ENCODE results near the gene SV2C.
A peak's percentile ranks its signal among the peaks of the same experiment; 100 is the strongest.
"Not testable (repeated sequence)": the region's sequence is repeated elsewhere in the genome, so short reads cannot be mapped to it uniquely, and the experiment has no call there.

Gene SV2C, protein sequence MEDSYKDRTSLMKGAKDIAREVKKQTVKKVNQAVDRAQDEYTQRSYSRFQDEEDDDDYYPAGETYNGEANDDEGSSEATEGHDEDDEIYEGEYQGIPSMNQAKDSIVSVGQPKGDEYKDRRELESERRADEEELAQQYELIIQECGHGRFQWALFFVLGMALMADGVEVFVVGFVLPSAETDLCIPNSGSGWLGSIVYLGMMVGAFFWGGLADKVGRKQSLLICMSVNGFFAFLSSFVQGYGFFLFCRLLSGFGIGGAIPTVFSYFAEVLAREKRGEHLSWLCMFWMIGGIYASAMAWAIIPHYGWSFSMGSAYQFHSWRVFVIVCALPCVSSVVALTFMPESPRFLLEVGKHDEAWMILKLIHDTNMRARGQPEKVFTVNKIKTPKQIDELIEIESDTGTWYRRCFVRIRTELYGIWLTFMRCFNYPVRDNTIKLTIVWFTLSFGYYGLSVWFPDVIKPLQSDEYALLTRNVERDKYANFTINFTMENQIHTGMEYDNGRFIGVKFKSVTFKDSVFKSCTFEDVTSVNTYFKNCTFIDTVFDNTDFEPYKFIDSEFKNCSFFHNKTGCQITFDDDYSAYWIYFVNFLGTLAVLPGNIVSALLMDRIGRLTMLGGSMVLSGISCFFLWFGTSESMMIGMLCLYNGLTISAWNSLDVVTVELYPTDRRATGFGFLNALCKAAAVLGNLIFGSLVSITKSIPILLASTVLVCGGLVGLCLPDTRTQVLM

DNA sequence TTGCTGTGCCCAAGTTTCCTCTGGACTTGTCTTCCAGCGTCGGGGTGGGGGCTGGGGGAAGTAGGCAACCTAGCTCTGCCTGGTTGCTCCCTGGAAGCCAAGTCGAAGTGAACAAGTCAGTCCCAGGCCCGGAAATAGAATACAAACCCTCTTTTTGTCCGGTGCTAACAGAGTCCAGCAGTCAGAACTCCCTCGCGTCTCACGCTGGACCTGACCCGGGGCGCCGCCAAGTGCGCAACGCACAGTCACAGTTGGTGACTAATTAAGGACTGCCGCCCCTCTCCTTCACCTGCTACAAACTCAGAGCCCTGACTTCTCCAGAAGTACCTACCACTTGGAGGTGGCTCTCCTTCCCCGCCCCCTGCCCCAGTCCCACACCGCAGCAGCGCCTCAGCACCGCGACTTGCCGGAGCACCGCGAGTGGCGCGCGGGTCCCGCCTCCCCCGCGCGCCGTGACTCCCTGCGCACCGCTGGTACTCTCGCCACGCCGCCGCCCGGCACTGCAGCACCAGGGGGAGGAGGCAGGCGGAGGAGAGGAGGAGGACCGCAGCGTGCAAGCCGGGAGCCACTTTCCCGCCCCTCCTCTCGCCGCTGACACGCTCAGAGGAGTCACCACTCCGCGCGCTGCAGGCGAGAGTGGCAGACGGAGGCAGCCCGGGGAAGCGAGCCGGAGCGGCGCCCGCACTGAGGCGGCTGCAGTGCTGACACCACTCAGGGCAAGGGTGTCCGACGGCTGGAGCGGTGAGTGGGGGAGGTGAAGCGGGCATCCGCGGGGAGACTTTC is at the start of gene SV2C:
SV2C (plus strand) TSS at position 612 of the 783 bp plus-strand sequence. CDS start 48,368 bp downstream, outside the sequence.
- peak; percentile 33 for DNase-seq

DNA sequence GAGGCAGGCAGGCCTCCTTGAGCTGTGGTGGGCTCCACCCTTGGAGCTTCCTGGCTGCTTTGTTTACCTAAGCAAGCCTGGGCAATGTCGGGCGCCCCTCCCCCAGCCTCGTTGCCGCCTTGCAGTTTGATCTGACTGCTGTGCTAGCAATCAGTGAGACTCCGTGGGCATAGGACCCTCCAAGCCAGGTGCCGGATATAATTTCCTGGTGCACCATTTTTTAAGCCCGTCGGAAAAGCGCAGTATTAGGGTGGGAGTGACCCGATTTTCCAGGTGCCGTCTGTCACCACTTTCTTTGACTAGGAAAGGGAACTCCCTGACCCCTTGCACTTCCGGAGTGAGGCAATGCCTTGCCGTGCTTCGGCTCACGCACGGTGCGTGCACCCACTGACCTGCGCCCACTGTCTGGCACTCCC is 45.4 kb upstream of the SV2C start:
- peak; percentile 63 for DNase-seq

DNA sequence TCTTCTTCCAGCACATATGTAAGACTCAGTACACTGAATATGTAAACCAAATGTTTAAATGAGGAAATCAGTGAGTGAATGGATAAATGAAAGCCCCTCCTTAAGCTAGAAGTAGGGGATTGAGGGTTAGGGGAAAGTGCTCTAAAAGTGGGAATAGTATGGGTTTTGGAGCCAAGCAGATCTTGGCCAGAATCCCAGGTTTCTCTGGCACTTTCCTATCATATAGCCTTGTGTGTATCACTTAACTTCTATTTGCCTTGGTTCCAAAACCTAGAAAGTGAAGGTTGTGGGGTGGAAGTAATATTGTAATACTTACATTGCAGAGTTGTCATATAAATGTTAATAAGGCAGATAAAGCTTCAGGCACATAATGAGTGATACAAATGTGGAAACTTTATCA is 45.0 kb upstream of the SV2C start:
- DNase-seq, result no peak

DNA sequence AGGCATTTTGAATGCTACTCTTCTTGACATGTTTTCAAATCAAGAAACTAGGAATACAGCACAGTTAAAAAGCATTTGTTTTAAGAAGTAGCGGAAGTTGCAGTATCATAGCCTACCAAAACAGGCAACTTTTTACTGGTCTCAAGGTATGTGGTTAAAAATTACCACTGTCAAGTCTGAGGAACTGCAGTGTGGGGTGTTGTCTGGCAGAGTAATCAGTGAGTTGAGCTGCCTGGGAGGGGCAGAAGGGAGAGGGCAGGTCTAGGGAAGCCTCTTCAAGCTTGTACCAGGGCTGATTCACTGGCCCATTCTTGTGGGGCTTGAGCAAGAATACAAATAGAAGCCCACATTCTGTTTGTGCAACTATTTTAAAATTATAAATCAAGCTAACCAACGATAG is 42.4 kb upstream of the SV2C start:
- DNase-seq, result no peak

DNA sequence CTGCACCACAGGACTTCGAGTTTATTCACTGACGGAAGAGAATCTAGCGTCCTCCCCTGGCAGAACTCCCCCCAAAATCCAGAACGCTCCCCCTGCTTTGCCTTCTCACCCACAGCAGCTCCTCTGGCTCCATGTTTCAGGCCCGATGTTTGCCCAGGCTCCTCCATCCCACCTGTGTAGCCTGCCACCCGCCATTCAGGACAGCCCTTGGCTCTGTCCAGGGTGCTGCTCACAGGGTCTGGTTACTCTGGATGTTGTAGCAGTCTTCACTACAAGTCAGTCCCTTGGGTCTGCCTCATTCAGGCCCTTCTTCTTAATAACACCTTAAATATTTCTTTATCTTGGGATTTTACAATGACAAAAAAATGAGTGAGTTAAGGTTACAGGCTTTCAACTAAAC is 41.3 kb upstream of the SV2C start:
- no peak for DNase-seq

DNA sequence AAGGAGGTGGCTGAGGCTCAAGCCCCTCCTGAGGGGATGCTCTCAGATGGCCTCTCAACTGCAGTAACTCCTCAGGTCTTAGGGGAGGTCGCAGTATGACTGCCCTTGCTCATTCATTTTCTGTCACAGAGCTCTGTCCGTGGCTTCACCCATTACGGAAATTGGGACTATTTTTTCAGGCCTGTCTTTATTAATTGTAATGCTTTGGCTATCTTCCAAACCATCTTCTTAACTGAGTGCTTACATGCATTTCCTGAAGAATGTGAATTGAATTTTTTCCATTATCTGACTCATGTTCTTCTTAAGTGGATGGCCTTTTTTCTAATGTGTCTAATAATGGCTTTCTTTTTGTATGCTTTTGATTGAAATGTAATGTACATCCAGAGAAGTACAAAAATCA is 36.4 kb upstream of the SV2C start:
- no peak for DNase-seq

DNA sequence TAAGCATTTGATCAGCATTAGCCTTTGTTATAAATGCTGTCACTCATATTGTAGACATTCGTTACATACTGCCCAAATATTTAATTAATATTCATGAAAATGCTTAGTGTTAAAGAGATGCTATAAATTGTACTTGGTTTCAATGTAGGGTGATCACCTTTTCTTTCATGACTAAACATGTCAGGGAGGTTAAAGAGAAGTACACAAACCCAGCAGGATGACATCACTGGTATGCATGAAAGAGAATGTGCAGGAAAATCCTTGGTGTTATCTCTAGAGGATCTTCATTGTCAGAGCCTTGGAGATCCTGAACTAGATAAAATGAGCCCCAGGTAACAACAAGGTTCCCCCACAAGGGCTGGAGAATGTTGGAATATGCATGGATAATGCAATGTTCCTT is 33.0 kb upstream of the SV2C start:
- DNase-seq, result no peak

DNA sequence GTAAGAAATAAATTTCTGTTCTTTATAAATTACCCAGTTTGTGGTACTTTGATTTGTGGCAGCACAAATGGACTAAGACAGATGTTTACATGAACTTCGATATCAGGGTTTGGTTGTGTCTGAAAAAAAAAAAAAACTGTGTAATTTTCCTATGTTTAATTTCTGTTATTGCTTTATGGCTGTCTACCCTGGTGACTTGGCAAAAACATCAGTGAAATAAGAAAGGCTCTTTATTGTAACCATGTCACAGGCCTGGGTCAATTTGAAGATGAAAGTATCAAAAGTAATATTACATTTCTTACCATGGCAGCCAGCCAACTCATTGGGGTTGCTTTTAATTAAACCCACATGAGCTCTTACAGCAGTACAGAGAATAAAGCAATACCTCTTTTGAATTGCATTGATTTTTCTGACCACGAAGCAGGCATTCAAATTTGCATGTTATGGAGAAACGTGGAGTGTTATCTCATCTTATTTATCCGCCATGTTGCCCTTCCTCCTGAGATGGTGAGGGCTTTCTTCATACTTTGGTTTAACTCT is 20.6 kb upstream of the SV2C start:
- DNase-seq, result no peak

DNA sequence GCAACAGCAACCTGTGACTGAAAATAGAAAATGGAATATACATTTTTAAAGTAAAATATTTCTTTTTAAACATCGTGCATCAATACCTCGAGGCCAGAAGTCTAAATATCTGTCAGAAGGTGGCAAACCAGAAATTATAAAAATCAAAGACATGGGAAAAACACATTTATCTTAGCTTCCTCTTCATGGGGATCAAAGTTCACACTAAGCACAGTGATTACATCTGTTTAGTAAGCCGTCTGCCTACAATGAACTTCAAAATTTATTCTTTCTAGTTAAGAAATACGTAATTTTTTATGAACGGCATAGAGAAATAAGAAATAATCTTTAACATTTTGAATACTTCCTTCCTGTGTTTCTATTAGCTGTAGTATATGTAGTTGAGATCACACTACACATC is 17.9 kb upstream of the SV2C start:
- no peak for DNase-seq

DNA sequence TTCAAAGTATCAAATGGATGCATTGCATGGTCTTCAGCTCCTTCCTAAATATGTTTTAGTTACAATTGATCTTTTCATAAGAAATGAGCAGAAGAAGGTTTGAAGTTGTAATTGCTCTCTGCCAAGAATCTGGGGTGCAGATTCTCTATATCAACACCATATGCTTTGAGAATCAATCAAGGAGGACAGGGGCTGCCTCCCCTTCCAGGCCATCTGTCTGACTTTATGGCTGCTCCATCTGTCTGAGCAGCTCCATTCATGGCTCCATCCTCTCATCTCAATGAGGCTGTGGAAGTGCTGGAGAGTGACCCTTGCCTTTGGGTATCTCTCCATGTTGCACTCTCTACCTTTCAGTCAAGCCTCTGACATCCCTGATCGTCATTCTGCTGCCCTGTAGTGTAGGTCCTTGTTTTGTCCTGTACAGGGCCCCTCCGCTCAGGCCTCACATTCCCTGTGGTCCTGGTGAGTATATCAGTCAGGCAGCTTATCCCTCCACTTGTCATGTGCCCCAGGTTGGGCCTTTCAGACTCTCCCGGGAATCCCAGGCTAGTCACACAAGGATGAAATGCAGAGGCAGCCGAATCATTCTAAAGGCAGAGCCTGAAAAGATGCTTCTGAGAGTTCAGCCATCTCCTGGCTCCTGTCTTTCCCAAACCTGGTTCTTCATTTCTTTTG is 14.0 kb upstream of the SV2C start:
- peak; percentile 34 for DNase-seq

DNA sequence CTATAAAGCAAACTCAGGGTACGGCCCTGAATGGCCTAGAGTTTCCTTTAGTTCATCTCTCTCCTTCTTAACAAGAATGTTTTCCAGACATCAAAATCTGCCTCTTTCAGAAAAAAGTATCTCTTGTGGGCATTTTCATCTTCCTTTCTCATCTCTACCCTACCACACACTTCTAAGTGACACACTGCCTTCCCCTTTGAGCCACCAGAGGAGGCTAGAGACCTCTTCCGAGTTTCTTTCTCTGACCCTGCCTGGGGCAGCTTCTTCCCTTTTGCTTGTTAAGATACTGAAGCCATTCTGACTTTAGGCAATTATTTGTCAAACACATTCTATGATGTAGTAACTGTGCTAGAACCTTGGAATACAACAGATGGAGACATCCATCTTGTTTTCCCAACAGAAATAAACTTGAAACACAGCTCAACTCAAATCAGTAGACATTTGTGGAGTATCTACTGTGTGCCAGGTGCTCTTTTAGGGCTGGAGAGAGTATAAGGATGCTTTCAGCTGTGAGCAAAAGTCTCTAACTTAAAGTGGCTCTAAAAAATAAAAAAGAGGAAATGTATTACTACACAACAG is 8.6 kb upstream of the SV2C start:
- DNase-seq, result no peak

DNA sequence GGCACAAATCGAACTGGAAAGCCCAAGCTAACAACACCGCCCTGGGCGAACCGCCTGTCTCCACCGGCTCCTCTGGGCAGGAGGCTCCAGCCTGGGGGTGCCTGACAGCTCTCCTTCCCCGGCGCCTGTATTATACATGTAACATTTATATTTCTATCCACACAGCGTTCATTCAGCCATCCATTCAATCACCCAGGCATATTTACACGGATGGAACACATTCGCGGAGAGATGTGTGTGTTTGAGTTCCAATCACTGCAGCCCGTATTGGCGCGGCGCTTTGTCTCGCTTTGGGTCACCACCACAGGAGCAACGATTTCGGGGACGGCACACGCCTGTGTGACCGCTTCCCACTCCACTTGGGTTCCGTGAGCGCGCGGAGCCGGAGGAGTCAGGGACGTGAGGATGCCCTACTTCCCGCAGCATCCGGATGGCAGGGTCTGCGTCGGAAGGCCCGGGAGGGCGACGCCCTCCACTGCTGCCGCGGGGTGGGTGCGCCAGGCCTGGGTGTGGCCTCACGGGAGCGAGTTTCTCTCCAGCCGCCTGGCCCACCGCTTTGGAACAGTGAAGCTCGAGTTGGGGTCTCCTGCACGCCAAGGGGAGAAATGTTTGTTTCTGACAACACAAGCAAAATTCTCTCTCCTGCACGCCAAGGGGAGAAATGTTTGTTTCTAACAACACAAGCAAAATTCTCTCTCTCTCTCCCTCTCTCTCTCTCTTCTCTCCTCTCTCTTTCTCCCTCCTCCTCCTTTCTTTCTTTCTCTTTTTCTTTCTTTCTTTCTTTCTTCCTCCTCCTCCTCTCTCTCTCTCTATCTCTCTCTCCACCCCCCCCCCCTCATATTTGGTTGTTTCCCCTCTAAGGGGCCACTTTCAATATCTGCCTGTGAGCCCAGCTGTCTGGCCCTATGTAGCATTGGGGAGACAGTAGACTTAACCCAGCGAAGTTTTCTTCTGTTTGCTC is 1.1 kb upstream of the SV2C start:
- no peak for DNase-seq

DNA sequence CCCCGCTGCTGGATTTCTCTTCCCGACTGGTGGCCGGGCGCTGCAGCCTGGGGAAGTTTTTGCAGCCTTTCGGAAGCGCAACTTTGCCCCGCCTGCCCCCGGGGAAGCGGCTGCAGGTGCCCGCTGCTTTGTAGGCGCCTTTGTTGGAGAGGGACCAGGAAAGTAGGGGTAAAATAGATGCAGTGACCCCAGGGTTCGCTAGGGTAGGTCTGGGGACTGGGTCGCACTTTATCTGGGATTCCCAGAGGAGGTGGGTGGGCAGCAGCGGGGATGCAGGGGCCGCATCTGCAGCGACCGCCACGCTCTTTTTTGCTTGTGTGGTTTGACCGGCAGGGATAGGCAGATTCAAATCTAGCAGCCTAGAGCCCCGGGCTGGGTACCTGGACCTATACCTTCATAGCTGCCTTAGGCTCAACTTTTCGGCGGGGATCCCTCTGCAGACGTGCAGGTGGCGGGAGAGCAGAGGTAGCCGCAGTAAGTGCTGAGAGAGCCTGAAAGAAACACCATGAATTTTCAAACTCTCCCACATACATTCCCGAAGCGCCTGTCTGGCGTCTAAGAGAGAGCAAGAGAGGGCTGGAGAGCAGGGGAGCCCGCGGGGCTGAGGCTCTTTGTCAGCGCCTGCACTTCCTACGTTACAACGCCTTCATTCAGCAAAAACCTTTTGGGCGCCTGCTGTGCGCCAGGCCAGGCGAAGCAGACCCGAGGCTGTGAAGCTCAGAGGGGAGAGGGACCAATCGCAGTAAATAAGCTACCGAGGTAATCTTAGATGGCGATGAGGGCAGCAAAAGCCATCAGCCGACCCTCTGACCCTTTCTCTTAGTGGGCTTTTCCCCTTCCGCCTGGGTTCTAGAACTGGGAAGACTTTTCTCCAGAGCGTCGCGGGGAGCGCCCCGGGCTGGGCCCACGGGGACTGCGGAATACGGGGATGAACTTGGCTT is 642 bp downstream of the SV2C start:
- DNase-seq, result no peak

DNA sequence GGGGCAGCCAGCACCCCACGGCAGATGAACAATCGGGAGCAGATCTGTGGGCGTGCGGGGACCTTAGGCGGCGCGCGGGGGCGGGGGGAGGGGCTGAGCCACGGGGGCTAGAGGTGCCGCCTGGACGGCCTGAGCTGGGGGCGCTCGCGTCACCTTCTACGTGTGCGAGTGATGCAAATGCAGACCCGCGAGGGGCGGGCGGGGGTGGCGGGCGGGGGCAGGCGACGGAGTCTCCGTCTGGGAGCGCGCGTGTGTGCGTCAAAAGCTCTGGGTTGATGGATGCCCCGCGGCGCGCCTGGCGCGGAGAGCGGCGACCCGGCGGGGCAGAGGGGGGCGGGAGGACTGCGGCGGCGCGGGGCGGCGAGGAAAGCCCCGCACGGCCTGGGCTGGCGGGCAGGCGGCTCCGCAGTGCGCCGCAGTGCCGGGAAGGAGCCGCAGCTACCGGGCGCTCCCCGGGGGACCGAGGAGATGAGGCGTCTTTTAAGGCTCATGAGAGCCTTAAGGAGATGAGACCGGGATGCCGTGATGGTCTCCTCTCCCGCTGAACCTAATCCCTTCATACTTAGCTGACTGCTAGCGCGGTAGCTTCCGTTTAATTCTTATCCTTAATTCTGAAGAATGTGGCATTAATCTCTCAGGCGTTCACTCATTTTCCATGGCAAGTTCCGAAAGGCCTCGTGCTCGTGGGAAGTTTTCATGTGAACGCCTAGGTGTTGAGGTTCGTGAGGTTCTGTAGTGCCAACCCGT is 1.5 kb downstream of the SV2C start:
- peak; percentile 43 for DNase-seq

DNA sequence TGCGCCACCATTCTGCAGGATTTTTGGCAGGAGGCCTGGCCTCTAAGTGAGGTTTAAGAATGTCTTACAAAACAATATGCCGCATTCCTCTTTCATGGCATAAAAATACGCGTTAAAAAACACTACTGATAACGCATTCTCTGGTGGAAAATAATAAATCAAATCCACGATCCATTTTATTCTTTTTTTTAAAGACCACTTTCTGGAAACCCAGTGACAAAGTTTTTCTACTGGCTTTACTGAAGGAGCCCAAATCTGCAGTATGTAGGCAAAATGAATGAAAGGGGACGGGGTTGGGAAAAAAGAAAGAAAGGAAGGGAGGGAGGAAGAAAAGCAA is 2.0 kb downstream of the SV2C start:
- no peak for DNase-seq

DNA sequence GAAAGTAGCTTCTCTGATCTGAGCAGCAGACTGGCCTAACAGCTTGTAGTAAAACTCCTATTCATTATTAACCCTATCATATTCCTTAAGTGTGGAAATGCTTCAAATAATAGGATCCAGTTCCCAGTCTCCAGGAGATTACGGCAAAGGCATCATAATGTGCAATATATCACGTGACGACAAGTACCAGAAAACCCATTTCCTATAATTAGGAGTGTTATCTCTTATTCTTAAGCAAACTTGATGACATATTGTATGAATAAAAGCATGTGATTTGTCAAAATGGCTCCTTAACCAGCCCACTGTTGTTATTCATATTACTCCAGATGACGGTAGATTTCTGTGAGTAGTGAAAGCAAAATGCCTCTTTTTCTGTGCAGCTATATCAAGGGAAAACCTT is 2.9 kb downstream of the SV2C start:
- DNase-seq, result no peak

DNA sequence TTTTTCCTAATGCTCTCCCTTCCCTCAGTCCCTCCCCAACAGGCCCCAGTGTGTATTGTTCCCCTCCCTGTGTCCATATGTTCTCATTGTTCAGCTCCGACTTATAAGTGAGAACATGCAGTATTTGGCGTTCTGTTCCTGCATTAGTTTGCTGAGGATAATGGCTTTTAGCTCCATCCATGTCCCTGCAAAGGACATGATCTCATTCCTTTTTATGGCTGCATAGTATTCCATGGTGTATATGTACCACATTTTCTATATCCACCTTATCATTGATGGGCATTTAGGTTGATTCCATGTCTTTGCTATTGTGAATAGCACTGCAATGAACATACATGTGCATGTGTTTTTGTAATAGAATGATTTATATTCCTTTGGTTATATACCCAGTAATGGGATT is 6.0 kb downstream of the SV2C start:
- DNase-seq, result not testable (repeated sequence)

DNA sequence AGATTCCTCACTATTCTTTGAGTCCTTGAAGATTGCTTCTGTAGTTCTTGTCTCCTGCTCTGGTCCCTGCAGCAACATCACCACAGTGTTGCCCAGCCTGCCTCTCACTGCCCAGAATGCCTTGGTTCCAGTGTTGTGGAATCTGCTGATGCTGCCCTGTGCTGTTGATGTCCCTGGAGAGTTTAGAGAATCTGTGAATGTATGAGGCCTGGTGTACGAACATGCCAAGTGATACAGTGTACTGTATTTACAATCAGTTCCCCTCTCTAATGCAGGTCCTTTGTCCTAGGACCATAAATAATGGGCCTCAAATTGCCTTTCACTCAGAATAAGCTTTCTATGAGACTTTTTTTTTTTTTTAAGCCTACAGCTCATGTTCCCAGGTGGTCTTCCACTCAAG is 8.2 kb downstream of the SV2C start:
- no peak for DNase-seq

DNA sequence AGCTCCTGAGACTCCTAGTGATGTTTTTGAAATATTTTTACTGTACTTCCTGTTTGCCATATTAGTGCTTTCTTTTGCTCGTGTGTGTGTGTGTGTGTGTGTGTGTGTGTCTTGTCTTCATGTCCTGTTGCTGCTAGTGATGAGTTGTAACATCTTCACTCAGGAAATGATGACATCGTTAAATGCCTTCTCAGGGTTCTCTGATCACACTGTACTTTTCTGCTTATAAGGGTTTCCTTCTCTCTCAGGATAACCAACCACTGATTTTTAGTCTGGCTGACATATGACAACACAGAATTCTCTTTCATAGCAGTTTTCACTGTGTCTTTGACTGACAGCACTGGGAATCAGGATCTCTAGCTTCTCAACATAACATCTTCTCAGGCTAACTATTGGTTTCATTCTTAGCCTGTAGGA is 16.1 kb downstream of the SV2C start:
- DNase-seq, result no peak

Data from NCI-H2171 (cell line).